ENCODE measurements around the gene PPP1R1B. TPM values are rescaled to one million over a fixed set of nuclear protein-coding genes. Genes with fewer than 3 reads are reported as not detected.
A peak's percentile ranks its signal among the peaks of the same experiment; 100 is the strongest.

PPP1R1B gene
- total and polyA plus RNA-seq, 9 of the 15 experiments (the other 6 are each of a cell fraction or from before 2014, with no cell fraction given), result 0.07 to 0.18 (median 0.10) TPM; not detected in 4

DNA sequence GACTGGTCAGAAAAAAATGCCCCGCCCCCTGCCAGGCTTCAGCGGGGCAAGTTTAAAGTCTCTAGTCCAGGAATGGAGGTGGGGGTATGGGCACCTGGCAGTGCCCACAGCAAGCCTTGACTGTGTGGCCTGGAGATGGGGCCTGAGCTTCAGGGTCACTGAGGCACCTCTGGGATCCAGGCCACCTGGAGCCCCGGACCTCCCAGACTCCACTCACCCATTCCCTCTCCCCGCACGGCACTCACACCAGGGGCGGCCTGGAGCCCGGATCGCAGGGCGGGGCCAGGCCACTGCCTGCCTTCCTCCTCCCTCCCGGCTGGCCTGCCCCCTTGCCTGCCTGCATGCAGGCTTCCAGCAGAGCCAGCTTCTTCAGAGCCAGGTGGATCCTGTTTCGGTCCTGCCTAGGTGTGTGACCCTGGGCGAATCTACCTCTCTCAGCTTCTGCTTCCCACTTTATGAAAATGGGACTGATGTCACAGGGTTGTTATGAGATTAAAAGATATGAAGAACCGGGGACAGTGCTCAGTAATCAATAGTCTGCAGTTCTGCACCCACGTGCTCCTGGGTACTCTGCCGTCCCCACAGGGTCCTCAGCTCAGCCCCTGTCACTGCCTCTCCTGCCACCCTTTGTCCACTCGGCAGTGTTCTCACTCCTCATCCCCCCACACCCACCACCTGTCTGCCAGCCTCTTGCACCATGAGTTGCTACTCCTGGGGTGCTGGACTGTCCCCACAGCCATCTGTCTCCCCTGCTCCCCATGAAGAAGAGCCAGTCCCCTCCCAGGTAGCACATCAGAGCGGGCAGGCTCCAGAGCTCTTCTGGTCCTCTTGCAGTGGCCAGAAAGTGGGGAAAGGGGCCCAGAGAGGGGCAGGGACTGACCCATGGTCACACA is 37.2 kb downstream of the PPP1R1B start (continued):
- TF ChIP-seq YY1 (IDR thresholded peaks at IDR 0.05; ENCODE audit: borderline replicate concordance in 1 of 3, control insufficient read depth in 1 of 3, extremely low read depth in 1 of 3, insufficient read depth in 3 of 3, insufficient read length in 1 of 3, insufficient replicate concordance in 2 of 3, low read depth in 1 of 3, low read length in 2 of 3) (peak in 1 of 3 experiments; percentile 10), IRF1 (CRISPR knock-in tag; IDR thresholded peaks at IDR 0.05; ENCODE audit: borderline replicate concordance) (no peak), MAX (CRISPR knock-in tag; IDR thresholded peaks at IDR 0.05) (peak; percentile 10; the same call in 1 of the 2 replicates), TRIM24 (IDR thresholded peaks at IDR 0.05) (no peak), VEZF1 (CRISPR knock-in tag; IDR thresholded peaks at IDR 0.05) (peak; percentile 52), ZBTB1 (CRISPR knock-in tag; IDR thresholded peaks at IDR 0.05; ENCODE audit: borderline replicate concordance, low read depth) (no peak), NCOR1 (IDR thresholded peaks at IDR 0.05) (no peak), RB1 (IDR thresholded peaks at IDR 0.05; ENCODE audit: low read depth) (peak; percentile 48; the same call in 1 of the 2 replicates), CBX1 (IDR thresholded peaks at IDR 0.05; ENCODE audit: low read depth) (peak; percentile 50; the same call in 1 of the 2 replicates), BHLHE40 (IDR thresholded peaks at IDR 0.05; ENCODE audit: low read length) (0 out of 2 replicates have a peak, but pooled peaks have one; percentile 10), GABPB1 (CRISPR knock-in tag; IDR thresholded peaks at IDR 0.05) (no peak), POLR2A (conservative IDR thresholded peaks at IDR 0.05) (peak; percentile 56), GATA2 (CRISPR knock-in tag; IDR thresholded peaks at IDR 0.05) (no peak), ZBTB43 (CRISPR knock-in tag; IDR thresholded peaks at IDR 0.05) (no peak), HNRNPL (IDR thresholded peaks at IDR 0.05; ENCODE audit: low read depth, low read length) (peak; percentile 70; the same call in 1 of the 2 replicates), KDM1A (IDR thresholded peaks at IDR 0.05) (peak in 1 of 2 experiments; percentile 38; a peak in 2 of 4 replicates), HLTF (IDR thresholded peaks at IDR 0.05) (no peak), CXXC5 (CRISPR knock-in tag; IDR thresholded peaks at IDR 0.05) (0 out of 2 replicates have a peak, but pooled peaks have one; percentile 11), CTBP1 (IDR thresholded peaks at IDR 0.05; ENCODE audit: borderline replicate concordance) (peak; percentile 49; the same call in 1 of the 2 replicates), ZNF121 (CRISPR knock-in tag; conservative IDR thresholded peaks at IDR 0.05) (peak; percentile 28; the same call in 1 of the 2 replicates)
